SK-N-SH (cell line): Measurements from ENCODE around the gene SLC12A5. TPM values are rescaled to one million over a fixed set of nuclear protein-coding genes. Genes with fewer than 3 reads are reported as not detected.

Experiments
- CTCF ChIA-PET: fragments of 300-600, 350-600 bp; formaldehyde crosslinking; extraction: SDS; loops from one replicate; lab custom pipeline; 2021; lab: Yijun Ruan, JAX
- POLR2A ChIA-PET: fragments of 350-600 bp; sonication (Branson Sonifier 250); formaldehyde crosslinking; extraction: SDS; loops from one replicate; lab custom pipeline; 2020; ENCODE audit warnings: antibody characterized with exemption, inconsistent platforms; lab: Yijun Ruan, JAX
- DNase-seq: peaks from one replicate; pipeline ENCODE4 v3.0.0; 2012
- H2AFZ ChIP-seq: fragments of 200-600 bp; sonication (generic); 2 replicates; pipeline ENCODE4 v1.8.1; 2016; ENCODE audit warnings: antibody characterized with exemption, mild to moderate bottlenecking, low read depth
- H3F3A ChIP-seq: fragments of 200-600 bp; sonication (generic); replicated peaks from 2 replicates; pipeline ENCODE3; 2016; ENCODE audit warnings: antibody characterized with exemption, mild to moderate bottlenecking; ENCODE audit not compliant: insufficient read depth
- H3K27ac ChIP-seq, 2 experiments: fragments of 200-500 bp in 1 of 2; fragments of 200-600 bp in 1 of 2; sonication (Bioruptor generic) in 1 of 2; sonication (generic), shearing (Covaris generic) in 1 of 2; 2 replicates each; pipeline versions ENCODE4 v1.5.1 to v1.6.1; 2014 to 2016; ENCODE audit warnings: low read depth in 2 of 2, inconsistent platforms in 1 of 2, low read length in 1 of 2, mild to moderate bottlenecking in 1 of 2, mixed read lengths in 1 of 2
- H3K27me3 ChIP-seq: fragments of 200-600 bp; sonication (generic), shearing (Covaris generic); 2 replicates; pipeline ENCODE4 v1.6.1; 2016; ENCODE audit warnings: mixed run types; ENCODE audit not compliant: insufficient read depth
- H3K36me3 ChIP-seq, 2 experiments: fragments of 200-500 bp in 1 of 2; fragments of 200-600 bp in 1 of 2; sonication (Bioruptor generic) in 1 of 2; sonication (generic) in 1 of 2; replicated peaks in 1 of 2; 2 replicates each; pipeline versions ENCODE3 to v1.5.1; 2014 to 2016; ENCODE audit warnings: low read length in 1 of 2, mild to moderate bottlenecking in 1 of 2; ENCODE audit not compliant: insufficient read depth in 2 of 2, control insufficient read depth in 1 of 2
- H3K4me1 ChIP-seq, 2 experiments: fragments of 200-500 bp in 1 of 2; fragments of 200-600 bp in 1 of 2; sonication (Bioruptor generic) in 1 of 2; sonication (generic), shearing (Covaris generic) in 1 of 2; 2 replicates each; pipeline versions ENCODE4 v1.5.1 to v1.6.1; 2014 to 2016; ENCODE audit warnings: low read depth in 1 of 2, low read length in 1 of 2, mixed run types in 1 of 2; ENCODE audit not compliant: insufficient read depth in 2 of 2, control insufficient read depth in 1 of 2
- H3K4me2 ChIP-seq: fragments of 200-600 bp; sonication (generic), shearing (Covaris generic); 2 replicates; pipeline ENCODE4 v1.6.1; 2017; ENCODE audit warnings: mixed run types
- H3K4me3 ChIP-seq, 2 experiments: fragments of 200-500 bp in 1 of 2; fragments of 200-600 bp in 1 of 2; sonication (Bioruptor generic) in 1 of 2; sonication (generic), shearing (Covaris generic) in 1 of 2; 2 replicates each; pipeline versions ENCODE4 v1.5.1 to v1.8.1; 2014 to 2016; ENCODE audit warnings: low read depth in 2 of 2, inconsistent platforms in 1 of 2, low read length in 1 of 2, mild to moderate bottlenecking in 1 of 2, mixed read lengths in 1 of 2, moderate library complexity in 1 of 2
- H3K79me2 ChIP-seq: fragments of 200-600 bp; sonication (generic); 2 replicates; pipeline ENCODE4 v1.8.1; 2017; ENCODE audit warnings: mild to moderate bottlenecking; ENCODE audit not compliant: insufficient read depth
- H3K9ac ChIP-seq: fragments of 200-600 bp; sonication (generic); 2 replicates; pipeline ENCODE4 v1.6.1; 2017; ENCODE audit warnings: mixed run types
- H3K9me2 ChIP-seq: fragments of 200-600 bp; sonication (generic); 2 replicates; pipeline ENCODE4 v1.6.1; 2017; ENCODE audit warnings: mixed run types
- H3K9me3 ChIP-seq: fragments of 200-600 bp; sonication (generic); 2 replicates; pipeline ENCODE4 v1.6.1; 2017; ENCODE audit warnings: mixed run types, mild to moderate bottlenecking, moderate library complexity
- H4K20me1 ChIP-seq: fragments of 200-600 bp; sonication (generic); 2 replicates; pipeline ENCODE4 v1.6.1; 2017; ENCODE audit warnings: mild to moderate bottlenecking, mixed run types; ENCODE audit not compliant: insufficient read depth
- CTCF ChIP-seq: fragments of 200-600 bp; sonication (generic); IDR thresholded peaks from 2 replicates; pipeline ENCODE4 v1.6.1; 2017; ENCODE audit warnings: antibody characterized with exemption, mild to moderate bottlenecking, moderate library complexity
- ELF1 ChIP-seq: IDR thresholded peaks from 2 replicates; pipeline ENCODE4 v1.4.0; 2012
- FOSL2 ChIP-seq: IDR thresholded peaks from 2 replicates; pipeline ENCODE4 v1.4.0; 2012; ENCODE audit warnings: low read depth, mild to moderate bottlenecking, moderate library complexity, borderline replicate concordance
- FOXM1 ChIP-seq: IDR thresholded peaks from 2 replicates; pipeline ENCODE4 v1.4.0; 2012; ENCODE audit warnings: low read depth, mild to moderate bottlenecking
- MEF2A ChIP-seq: IDR thresholded peaks from 2 replicates; pipeline ENCODE4 v1.4.0; 2012; ENCODE audit warnings: low read depth, borderline replicate concordance
- NRF1 ChIP-seq: IDR thresholded peaks from 2 replicates; pipeline ENCODE4 v1.6.1; 2012; ENCODE audit warnings: low read depth, mild to moderate bottlenecking, low read length
- POLR2AphosphoS5 ChIP-seq: IDR thresholded peaks from 2 replicates; pipeline ENCODE4 v1.6.1; 2012; ENCODE audit warnings: low read depth, low read length
- RAD21 ChIP-seq: IDR thresholded peaks from 2 replicates; pipeline ENCODE4 v1.6.1; 2012; ENCODE audit warnings: mild to moderate bottlenecking, low read length
- RXRA ChIP-seq: IDR thresholded peaks from 2 replicates; pipeline ENCODE4 v1.4.0; 2012; ENCODE audit warnings: low read depth, mild to moderate bottlenecking, borderline replicate concordance
- SIN3A ChIP-seq: IDR thresholded peaks from 2 replicates; pipeline ENCODE4 v1.6.1; 2012; ENCODE audit warnings: low read depth, mild to moderate bottlenecking, low read length, moderate library complexity, borderline replicate concordance
- SMC3 ChIP-seq: IDR thresholded peaks from 2 replicates; pipeline ENCODE4 v1.6.1; 2012; ENCODE audit warnings: low read depth, low read length, improper control_type of control experiment
- TAF1 ChIP-seq: IDR thresholded peaks from 2 replicates; pipeline ENCODE4 v1.6.1; 2012; ENCODE audit warnings: low read depth, mild to moderate bottlenecking, low read length, moderate library complexity, borderline replicate concordance
- WGBS: methylation state at CpG from one replicate; pipeline ENCODE4 v1.1.6; 2017; ENCODE audit warnings: low lambda C conversion rate; 5-methylcytosine and 5-hydroxymethylcytosine counted together
- polyA plus RNA-seq, 3 experiments: library from polyadenylated mRNA; depleted of rRNA; stranded (reverse); fragments of >200 nt; gene quantifications; 2 replicates each; pipeline ENCODE4 v1.2.3, GENCODE V29; 2012
- TF ChIP-seq, protein P1 (sequence below): IDR thresholded peaks from 2 replicates; pipeline ENCODE4 v1.4.0; 2012; ENCODE audit warnings: low read depth, borderline replicate concordance
- TF ChIP-seq, protein P2 (sequence below): fragments of 150-350 bp; IDR thresholded peaks from 2 replicates; pipeline ENCODE4 v1.6.1; 2017; ENCODE audit warnings: antibody characterized with exemption, low read length, low read depth, borderline replicate concordance

Gene SLC12A5
- polyA plus RNA-seq, 1 of the 3 experiments (the other 2 are of a cell fraction): 19.9 TPM

DNA sequence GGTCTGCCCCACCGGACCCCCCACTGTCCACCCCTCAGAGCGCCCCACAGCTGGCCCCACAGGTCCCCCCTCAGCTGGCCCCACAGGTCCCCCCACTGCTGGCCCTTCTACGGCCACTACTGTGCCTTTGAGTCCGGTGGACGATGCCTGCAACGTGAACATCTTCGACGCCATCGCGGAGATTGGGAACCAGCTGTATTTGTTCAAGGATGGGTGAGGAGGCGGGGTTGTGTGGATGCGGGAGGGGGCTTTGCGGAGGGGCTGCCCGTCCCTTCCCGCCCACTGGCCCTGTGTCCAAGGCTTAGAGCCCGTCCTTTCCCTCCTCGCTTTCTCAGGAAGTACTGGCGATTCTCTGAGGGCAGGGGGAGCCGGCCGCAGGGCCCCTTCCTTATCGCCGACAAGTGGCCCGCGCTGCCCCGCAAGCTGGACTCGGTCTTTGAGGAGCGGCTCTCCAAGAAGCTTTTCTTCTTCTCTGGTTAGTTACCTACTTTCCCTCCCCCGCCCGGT, 15.6 kb upstream of the SLC12A5 start:
- Histone ChIP-seq H3F3A (no peaks in the 10 kb centered on the region), H3K9ac (no peak overlapping the region), H3K9me2 (no peaks in the 10 kb centered on the region), H2AFZ (no peak overlapping the region), H3K9me3 (no peaks in the 10 kb centered on the region), H3K27ac (no peak overlapping the region), H3K36me3 (no peaks in the 10 kb centered on the region), H4K20me1 (no peaks in the 10 kb centered on the region), H3K79me2 (no peaks in the 10 kb centered on the region), H3K4me1 (peaks cover 4 to 6% of the 10 kb centered on the region in 2 experiments; a peak in 2 of 4 replicates), H3K4me2 (no peak overlapping the region), H3K4me3 (peak overlapping the region in 1 of 2 experiments; percentile 41; a peak in 1 of 4 replicates), H3K27me3 (no peaks in the 10 kb centered on the region)
- POLR2A ChIA-PET: no interaction called here
- peak; percentile 46 for DNase-seq
- WGBS: 78% methylated on average over 13 of the region's 29 CpGs
- CTCF ChIA-PET: interaction anchor here (0.6 to 5.0 kb wide), 25 partner anchors 11 to 335 kb away, joined by 3 to 61 read pairs (median 5); partner anchors contain the start of gene SLC12A5
- TF ChIP-seq RAD21 (no peak), TAF1 (no peak), MEF2A (no peak), FOSL2 (no peak), SMC3 (no peak), SIN3A (no peak), FOXM1 (no peak), NRF1 (no peak), POLR2AphosphoS5 (no peak)
- TF ChIP-seq, protein P1, sequence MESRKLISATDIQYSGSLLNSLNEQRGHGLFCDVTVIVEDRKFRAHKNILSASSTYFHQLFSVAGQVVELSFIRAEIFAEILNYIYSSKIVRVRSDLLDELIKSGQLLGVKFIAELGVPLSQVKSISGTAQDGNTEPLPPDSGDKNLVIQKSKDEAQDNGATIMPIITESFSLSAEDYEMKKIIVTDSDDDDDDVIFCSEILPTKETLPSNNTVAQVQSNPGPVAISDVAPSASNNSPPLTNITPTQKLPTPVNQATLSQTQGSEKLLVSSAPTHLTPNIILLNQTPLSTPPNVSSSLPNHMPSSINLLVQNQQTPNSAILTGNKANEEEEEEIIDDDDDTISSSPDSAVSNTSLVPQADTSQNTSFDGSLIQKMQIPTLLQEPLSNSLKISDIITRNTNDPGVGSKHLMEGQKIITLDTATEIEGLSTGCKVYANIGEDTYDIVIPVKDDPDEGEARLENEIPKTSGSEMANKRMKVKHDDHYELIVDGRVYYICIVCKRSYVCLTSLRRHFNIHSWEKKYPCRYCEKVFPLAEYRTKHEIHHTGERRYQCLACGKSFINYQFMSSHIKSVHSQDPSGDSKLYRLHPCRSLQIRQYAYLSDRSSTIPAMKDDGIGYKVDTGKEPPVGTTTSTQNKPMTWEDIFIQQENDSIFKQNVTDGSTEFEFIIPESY: no peak
- TF ChIP-seq, protein P2, sequence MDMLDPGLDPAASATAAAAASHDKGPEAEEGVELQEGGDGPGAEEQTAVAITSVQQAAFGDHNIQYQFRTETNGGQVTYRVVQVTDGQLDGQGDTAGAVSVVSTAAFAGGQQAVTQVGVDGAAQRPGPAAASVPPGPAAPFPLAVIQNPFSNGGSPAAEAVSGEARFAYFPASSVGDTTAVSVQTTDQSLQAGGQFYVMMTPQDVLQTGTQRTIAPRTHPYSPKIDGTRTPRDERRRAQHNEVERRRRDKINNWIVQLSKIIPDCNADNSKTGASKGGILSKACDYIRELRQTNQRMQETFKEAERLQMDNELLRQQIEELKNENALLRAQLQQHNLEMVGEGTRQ: no peak

- Histone ChIP-seq H4K20me1 (no peaks in the 10 kb centered on the region), H3K4me3 (peak overlapping the region in 1 of 2 experiments; percentile 41; a peak in 2 of 4 replicates), H3F3A (no peaks in the 10 kb centered on the region), H3K27ac (no peak overlapping the region), H3K9ac (no peak overlapping the region), H3K9me3 (no peaks in the 10 kb centered on the region), H3K79me2 (no peaks in the 10 kb centered on the region), H3K9me2 (no peaks in the 10 kb centered on the region), H3K27me3 (no peaks in the 10 kb centered on the region), H2AFZ (no peak overlapping the region), H3K4me2 (no peak overlapping the region), H3K36me3 (no peaks in the 10 kb centered on the region), H3K4me1 (peaks cover 0 to 6% of the 10 kb centered on the region in 2 experiments; a peak in 1 of 4 replicates)
- DNase-seq: peak; percentile 84
- 55% methylated on average over 38 of the region's 67 CpGs for WGBS
- POLR2A ChIA-PET: no interaction called here
- CTCF ChIA-PET: interaction anchor here (0.6 to 5.0 kb wide), 32 partner anchors 8 to 375 kb away, joined by 3 to 61 read pairs (median 4); partner anchors contain the start of gene SLC12A5
- TF ChIP-seq ELF1: no peak
- no peak for TF ChIP-seq RXRA
- peak; percentile 67 for TF ChIP-seq CTCF
- TF ChIP-seq SMC3: peak; percentile 24; the same call in 1 of the 2 replicates
- peak; percentile 57 for TF ChIP-seq RAD21
These were observed 15.0 kb upstream of the SLC12A5 start for GRCh38 chr20:46013829-46014516.
